HepG2 (cell line): ENCODE data around the gene SPRYD3. TPM values are rescaled to one million over a fixed set of nuclear protein-coding genes. Genes with fewer than 3 reads are reported as not detected.

Experiments
- GATAD1 ChIP-seq: IDR thresholded peaks from 2 replicates; pipeline ENCODE4 v1.6.1; 2016; ENCODE audit warnings: missing genetic modification reagents, missing compliant biosample characterization
- GZF1 ChIP-seq: sonication (generic); formaldehyde crosslinking; IDR thresholded peaks from 2 replicates; pipeline ENCODE4 v1.5.1; 2020; ENCODE audit warnings: mild to moderate bottlenecking, missing genetic modification reagents
- NFIC ChIP-seq: IDR thresholded peaks from 2 replicates; pipeline ENCODE4 v1.6.1; 2012; ENCODE audit warnings: mild to moderate bottlenecking, low read length, inconsistent platforms
- NKX3-1 ChIP-seq: sonication (generic); formaldehyde crosslinking; IDR thresholded peaks from 2 replicates; pipeline ENCODE4 v1.5.0; 2020; ENCODE audit warnings: missing genetic modification reagents
- RXRA ChIP-seq: sonication (generic); formaldehyde crosslinking; IDR thresholded peaks from 2 replicates; pipeline ENCODE4 v1.5.1; 2020; ENCODE audit warnings: missing genetic modification reagents
- SOX5 ChIP-seq: IDR thresholded peaks from 2 replicates; pipeline ENCODE4 v1.6.1; 2016; ENCODE audit warnings: borderline replicate concordance
- STAG1 ChIP-seq: sonication (generic); formaldehyde crosslinking; IDR thresholded peaks from 2 replicates; pipeline ENCODE4 v1.4.0; 2020; ENCODE audit warnings: missing genetic modification reagents
- TMF1 ChIP-seq: sonication (generic); formaldehyde crosslinking; IDR thresholded peaks from 2 replicates; pipeline ENCODE4 v1.8.1; 2022; ENCODE audit warnings: low read depth, missing genetic modification reagents
- ZNF101 ChIP-seq: sonication (generic); formaldehyde crosslinking; IDR thresholded peaks from 2 replicates; pipeline ENCODE4 v1.4.0; 2020; ENCODE audit warnings: mild to moderate bottlenecking, low read depth, missing genetic modification reagents, borderline replicate concordance
- ZNF180 ChIP-seq: sonication (generic); formaldehyde crosslinking; IDR thresholded peaks from 2 replicates; pipeline ENCODE4 v1.4.0; 2020; ENCODE audit warnings: low read depth, missing genetic modification reagents, borderline replicate concordance
- ZNF274 ChIP-seq: sonication (generic); formaldehyde crosslinking; IDR thresholded peaks from 2 replicates; pipeline ENCODE4 v1.5.1; 2020; ENCODE audit warnings: mild to moderate bottlenecking, missing genetic modification reagents
- ZNF383 ChIP-seq: sonication (generic); formaldehyde crosslinking; IDR thresholded peaks from 2 replicates; pipeline ENCODE4 v1.4.0; 2020; ENCODE audit warnings: missing genetic modification reagents, mild to moderate bottlenecking, borderline replicate concordance
- ZNF644 ChIP-seq: IDR thresholded peaks from 2 replicates; pipeline ENCODE4 v1.6.1; 2016; ENCODE audit warnings: low read depth
- ZNF761 ChIP-seq: sonication (generic); formaldehyde crosslinking; conservative IDR thresholded peaks from 2 replicates; pipeline ENCODE4 v1.4.0; 2020; ENCODE audit warnings: mild to moderate bottlenecking, missing genetic modification reagents
- polyA plus RNA-seq, 8 experiments: library from polyadenylated mRNA; depleted of rRNA in 3 of 8; stranded (reverse) in 7 of 8; unstranded in 1 of 8; fragments of >200 nt; fragmentation: Illumina TruSeq in 4 of 8; extraction: Trizol in 4 of 8; gene quantifications; 2 replicates each; pipeline versions ENCODE4 v1.2.1 to v1.2.3, GENCODE V29; 2011 to 2016; ENCODE audit warnings: low read depth in 4 of 8, missing spikeins in 1 of 8, mixed read lengths in 1 of 8; ENCODE audit not compliant: insufficient read depth in 1 of 8
- total RNA-seq, 5 experiments: library from RNA; depleted of rRNA; stranded (reverse); fragments of >200 nt; fragmentation: Illumina TruSeq; extraction: Trizol; gene quantifications; 2 replicates each; pipeline ENCODE4 v1.2.3, GENCODE V29; 2016; ENCODE audit warnings: low read depth in 1 of 5
- TF ChIP-seq, protein P1 (sequence below): sonication (generic); formaldehyde crosslinking; IDR thresholded peaks from 2 replicates; pipeline ENCODE4 v1.4.0; 2020; ENCODE audit warnings: mild to moderate bottlenecking, missing genetic modification reagents
- TF ChIP-seq, protein P2 (sequence below): sonication (generic); formaldehyde crosslinking; IDR thresholded peaks from 2 replicates; pipeline ENCODE4 v1.4.0; 2020; ENCODE audit warnings: missing genetic modification reagents, borderline replicate concordance
- TF ChIP-seq, protein P3 (sequence below): sonication (generic); formaldehyde crosslinking; conservative IDR thresholded peaks from 2 replicates; pipeline ENCODE4 v1.4.0; 2020; ENCODE audit warnings: mild to moderate bottlenecking, missing genetic modification reagents, moderate library complexity
- TF ChIP-seq, protein P4 (sequence below): sonication (generic); formaldehyde crosslinking; IDR thresholded peaks from 2 replicates; pipeline ENCODE4 v1.5.0; 2020; ENCODE audit warnings: mild to moderate bottlenecking, missing genetic modification reagents
- TF ChIP-seq, protein P5 (sequence below): sonication (generic); formaldehyde crosslinking; IDR thresholded peaks from 2 replicates; pipeline ENCODE4 v1.5.0; 2020; ENCODE audit warnings: missing genetic modification reagents

SPRYD3 gene
- total and polyA plus RNA-seq, 2 of the 13 experiments (the other 11 are each of a cell fraction or from before 2014, with no cell fraction given) = 9.0 to 9.2 TPM

DNA sequence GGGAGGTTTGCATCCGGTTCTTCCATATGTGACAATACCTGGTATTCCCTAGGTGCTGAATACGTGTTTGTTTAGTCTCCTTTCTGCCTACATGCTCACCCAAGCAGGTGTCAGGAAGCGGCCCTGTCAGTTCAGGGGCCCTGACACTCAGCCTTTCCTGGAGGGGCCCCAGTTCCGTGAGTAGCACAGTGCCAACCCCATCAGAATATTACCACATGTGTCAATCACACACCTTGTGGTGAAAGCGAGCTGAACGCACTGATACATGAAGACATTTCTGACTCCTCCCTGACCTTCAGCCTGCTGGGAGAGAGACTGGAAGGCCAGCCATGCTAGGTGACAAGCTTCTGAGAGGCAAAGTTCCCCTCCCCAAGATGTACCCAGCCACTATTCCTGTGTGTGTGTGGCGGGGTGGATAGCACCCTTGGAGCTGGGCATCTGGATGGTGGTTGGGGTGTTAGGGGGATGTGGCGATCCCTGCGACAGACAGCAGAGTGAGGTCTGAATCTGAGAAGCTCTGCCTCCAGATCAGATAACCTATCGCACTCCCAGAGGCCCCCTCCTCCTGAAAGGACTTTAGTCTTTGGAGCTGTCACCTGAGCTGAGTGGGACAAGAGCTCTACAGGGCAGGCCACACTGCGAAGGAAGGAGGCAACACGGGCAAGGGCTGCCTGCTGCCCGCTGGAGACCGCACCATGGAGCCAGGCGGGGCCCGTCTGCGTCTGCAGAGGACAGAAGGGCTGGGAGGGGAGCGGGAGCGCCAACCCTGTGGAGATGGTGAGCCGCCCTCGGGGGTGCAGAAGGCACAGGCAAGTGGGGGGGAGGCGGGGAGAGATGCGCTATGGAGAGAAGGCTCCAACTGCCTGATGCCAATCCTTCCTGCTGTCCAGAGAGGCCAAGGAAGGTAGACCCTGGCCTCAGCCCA, 24.0 kb upstream of the SPRYD3 start, which contains the start of gene SOAT2 (continued):
- TF ChIP-seq ZNF101 (CRISPR knock-in tag) (no peak), ZNF383 (CRISPR knock-in tag) (peak; percentile 92; the same call in 1 of the 2 replicates), ZNF274 (CRISPR knock-in tag) (0 out of 2 replicates have a peak, but pooled peaks have one; percentile 15), NFIC (no peak), SOX5 (CRISPR knock-in tag) (peak; percentile 35; the same call in 1 of the 2 replicates), ZNF761 (CRISPR knock-in tag) (peak; percentile 72; the same call in 1 of the 2 replicates), NKX3-1 (CRISPR knock-in tag) (no peak), TMF1 (CRISPR knock-in tag) (0 out of 2 replicates have a peak, but pooled peaks have one; percentile 19), ZNF644 (CRISPR knock-in tag) (no peak), GZF1 (CRISPR knock-in tag) (0 out of 2 replicates have a peak, but pooled peaks have one; percentile 43), RXRA (CRISPR knock-in tag) (no peak; the same call in 1 of the 2 replicates), ZNF180 (CRISPR knock-in tag) (no peak), GATAD1 (peak; percentile 22; the same call in 1 of the 2 replicates), STAG1 (CRISPR knock-in tag) (no peak)
- TF ChIP-seq, protein P1, sequence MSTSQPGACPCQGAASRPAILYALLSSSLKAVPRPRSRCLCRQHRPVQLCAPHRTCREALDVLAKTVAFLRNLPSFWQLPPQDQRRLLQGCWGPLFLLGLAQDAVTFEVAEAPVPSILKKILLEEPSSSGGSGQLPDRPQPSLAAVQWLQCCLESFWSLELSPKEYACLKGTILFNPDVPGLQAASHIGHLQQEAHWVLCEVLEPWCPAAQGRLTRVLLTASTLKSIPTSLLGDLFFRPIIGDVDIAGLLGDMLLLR (CRISPR knock-in tag) = peak; percentile 41; the same call in 1 of the 2 replicates
- TF ChIP-seq, protein P2, sequence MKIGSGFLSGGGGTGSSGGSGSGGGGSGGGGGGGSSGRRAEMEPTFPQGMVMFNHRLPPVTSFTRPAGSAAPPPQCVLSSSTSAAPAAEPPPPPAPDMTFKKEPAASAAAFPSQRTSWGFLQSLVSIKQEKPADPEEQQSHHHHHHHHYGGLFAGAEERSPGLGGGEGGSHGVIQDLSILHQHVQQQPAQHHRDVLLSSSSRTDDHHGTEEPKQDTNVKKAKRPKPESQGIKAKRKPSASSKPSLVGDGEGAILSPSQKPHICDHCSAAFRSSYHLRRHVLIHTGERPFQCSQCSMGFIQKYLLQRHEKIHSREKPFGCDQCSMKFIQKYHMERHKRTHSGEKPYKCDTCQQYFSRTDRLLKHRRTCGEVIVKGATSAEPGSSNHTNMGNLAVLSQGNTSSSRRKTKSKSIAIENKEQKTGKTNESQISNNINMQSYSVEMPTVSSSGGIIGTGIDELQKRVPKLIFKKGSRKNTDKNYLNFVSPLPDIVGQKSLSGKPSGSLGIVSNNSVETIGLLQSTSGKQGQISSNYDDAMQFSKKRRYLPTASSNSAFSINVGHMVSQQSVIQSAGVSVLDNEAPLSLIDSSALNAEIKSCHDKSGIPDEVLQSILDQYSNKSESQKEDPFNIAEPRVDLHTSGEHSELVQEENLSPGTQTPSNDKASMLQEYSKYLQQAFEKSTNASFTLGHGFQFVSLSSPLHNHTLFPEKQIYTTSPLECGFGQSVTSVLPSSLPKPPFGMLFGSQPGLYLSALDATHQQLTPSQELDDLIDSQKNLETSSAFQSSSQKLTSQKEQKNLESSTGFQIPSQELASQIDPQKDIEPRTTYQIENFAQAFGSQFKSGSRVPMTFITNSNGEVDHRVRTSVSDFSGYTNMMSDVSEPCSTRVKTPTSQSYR = no peak
- TF ChIP-seq, protein P3, sequence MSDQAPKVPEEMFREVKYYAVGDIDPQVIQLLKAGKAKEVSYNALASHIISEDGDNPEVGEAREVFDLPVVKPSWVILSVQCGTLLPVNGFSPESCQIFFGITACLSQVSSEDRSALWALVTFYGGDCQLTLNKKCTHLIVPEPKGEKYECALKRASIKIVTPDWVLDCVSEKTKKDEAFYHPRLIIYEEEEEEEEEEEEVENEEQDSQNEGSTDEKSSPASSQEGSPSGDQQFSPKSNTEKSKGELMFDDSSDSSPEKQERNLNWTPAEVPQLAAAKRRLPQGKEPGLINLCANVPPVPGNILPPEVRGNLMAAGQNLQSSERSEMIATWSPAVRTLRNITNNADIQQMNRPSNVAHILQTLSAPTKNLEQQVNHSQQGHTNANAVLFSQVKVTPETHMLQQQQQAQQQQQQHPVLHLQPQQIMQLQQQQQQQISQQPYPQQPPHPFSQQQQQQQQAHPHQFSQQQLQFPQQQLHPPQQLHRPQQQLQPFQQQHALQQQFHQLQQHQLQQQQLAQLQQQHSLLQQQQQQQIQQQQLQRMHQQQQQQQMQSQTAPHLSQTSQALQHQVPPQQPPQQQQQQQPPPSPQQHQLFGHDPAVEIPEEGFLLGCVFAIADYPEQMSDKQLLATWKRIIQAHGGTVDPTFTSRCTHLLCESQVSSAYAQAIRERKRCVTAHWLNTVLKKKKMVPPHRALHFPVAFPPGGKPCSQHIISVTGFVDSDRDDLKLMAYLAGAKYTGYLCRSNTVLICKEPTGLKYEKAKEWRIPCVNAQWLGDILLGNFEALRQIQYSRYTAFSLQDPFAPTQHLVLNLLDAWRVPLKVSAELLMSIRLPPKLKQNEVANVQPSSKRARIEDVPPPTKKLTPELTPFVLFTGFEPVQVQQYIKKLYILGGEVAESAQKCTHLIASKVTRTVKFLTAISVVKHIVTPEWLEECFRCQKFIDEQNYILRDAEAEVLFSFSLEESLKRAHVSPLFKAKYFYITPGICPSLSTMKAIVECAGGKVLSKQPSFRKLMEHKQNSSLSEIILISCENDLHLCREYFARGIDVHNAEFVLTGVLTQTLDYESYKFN = no peak; the same call in 1 of the 2 replicates
- TF ChIP-seq, protein P4, sequence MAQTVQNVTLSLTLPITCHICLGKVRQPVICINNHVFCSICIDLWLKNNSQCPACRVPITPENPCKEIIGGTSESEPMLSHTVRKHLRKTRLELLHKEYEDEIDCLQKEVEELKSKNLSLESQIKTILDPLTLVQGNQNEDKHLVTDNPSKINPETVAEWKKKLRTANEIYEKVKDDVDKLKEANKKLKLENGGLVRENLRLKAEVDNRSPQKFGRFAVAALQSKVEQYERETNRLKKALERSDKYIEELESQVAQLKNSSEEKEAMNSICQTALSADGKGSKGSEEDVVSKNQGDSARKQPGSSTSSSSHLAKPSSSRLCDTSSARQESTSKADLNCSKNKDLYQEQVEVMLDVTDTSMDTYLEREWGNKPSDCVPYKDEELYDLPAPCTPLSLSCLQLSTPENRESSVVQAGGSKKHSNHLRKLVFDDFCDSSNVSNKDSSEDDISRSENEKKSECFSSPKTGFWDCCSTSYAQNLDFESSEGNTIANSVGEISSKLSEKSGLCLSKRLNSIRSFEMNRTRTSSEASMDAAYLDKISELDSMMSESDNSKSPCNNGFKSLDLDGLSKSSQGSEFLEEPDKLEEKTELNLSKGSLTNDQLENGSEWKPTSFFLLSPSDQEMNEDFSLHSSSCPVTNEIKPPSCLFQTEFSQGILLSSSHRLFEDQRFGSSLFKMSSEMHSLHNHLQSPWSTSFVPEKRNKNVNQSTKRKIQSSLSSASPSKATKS = no peak
- TF ChIP-seq, protein P5, sequence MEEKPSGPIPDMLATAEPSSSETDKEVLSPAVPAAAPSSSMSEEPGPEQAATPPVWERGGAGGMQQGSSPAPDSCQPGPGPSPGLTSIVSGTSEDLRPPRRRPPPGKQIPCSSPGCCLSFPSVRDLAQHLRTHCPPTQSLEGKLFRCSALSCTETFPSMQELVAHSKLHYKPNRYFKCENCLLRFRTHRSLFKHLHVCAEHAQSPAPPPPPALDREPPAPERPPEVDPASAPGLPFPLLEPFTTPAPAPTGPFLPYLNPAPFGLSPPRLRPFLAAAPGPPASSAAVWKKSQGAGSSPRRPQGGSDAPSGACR = peak; percentile 70
